H1 (cell line): Measurements from ENCODE around the gene EXO1.

ENCODE experiments used
- CREB1 ChIP-seq: IDR thresholded peaks from 2 replicates; pipeline ENCODE4 v1.6.1; 2012; ENCODE audit warnings: inconsistent platforms
- MAFK ChIP-seq: IDR thresholded peaks from 2 replicates; pipeline ENCODE4 v1.6.1; 2012; ENCODE audit warnings: low read depth, mild to moderate bottlenecking, improper control_type of control experiment, low read length
- TEAD4 ChIP-seq: IDR thresholded peaks from 2 replicates; pipeline ENCODE4 v1.6.1; 2012; ENCODE audit warnings: low read depth, low read length, inconsistent platforms, mixed read lengths

GRCh38 chr1:241836941-241837340 is 11.1 kb upstream of the EXO1 start:
- TF ChIP-seq TEAD4 (no peak), CREB1 (no peak), MAFK (no peak)
